ENCODE results near the gene BATF3. TPM values are rescaled to one million over a fixed set of nuclear protein-coding genes. Genes with fewer than 3 reads are reported as not detected.
"Not testable (repeated sequence)": the region's sequence is repeated elsewhere in the genome, so short reads cannot be mapped to it uniquely, and the experiment has no call there.

Gene BATF3
- total RNA-seq, 2 donors from 2014 or later = 3.4 TPM; not detected in 1

DNA sequence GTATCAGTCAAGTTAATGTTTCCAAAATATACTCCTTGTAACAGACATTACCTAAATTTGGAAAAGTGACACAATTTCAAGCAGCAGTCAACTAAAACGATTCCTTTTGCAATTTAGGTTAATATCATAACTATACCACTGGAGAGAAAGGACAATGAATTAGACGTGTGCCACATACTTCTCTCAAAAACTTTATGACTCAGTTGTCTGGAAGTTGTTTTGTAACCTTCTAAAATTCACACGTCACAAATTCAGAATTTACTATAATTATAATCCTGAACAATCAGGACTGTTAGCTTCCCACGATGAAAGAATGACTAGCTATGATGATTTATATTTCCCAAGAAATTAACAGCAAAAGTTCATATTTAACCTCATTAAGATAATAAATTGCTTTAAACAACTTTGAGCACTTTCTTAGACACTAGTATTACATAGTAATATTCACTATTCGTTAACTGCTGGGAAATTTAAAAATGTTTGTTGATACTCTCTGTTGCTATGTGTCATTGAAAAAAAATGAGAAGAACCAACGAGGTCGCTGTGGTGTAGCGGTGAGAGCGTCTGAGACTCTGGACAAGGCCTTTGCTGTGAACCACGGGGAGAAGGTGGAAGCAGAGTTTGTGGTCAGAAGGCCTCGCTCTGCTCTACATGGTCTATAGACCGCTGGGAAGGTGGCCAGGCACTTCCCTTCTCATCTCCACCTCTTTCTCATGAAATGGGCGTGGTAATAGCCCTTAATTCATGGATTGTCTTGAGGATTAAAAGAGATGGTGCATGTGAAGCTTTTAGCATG lies 27.9 kb upstream of the BATF3 start:
- Histone ChIP-seq H3K27me3 (no peaks in the 10 kb centered on the region), H3K4me3 (no peak overlapping the region), H3K9me3 (no peaks in the 10 kb centered on the region), H3K4me1 (no peaks in the 10 kb centered on the region), H3K36me3 (replicated peaks in 1 of 2; ENCODE audit: insufficient read depth in 1 of 2, low read depth in 2 of 2) (no peaks in the 10 kb centered on the region), H3K27ac (no peak overlapping the region)
- ATAC-seq = no peak
- TF ChIP-seq, protein P1, sequence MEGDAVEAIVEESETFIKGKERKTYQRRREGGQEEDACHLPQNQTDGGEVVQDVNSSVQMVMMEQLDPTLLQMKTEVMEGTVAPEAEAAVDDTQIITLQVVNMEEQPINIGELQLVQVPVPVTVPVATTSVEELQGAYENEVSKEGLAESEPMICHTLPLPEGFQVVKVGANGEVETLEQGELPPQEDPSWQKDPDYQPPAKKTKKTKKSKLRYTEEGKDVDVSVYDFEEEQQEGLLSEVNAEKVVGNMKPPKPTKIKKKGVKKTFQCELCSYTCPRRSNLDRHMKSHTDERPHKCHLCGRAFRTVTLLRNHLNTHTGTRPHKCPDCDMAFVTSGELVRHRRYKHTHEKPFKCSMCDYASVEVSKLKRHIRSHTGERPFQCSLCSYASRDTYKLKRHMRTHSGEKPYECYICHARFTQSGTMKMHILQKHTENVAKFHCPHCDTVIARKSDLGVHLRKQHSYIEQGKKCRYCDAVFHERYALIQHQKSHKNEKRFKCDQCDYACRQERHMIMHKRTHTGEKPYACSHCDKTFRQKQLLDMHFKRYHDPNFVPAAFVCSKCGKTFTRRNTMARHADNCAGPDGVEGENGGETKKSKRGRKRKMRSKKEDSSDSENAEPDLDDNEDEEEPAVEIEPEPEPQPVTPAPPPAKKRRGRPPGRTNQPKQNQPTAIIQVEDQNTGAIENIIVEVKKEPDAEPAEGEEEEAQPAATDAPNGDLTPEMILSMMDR (IDR thresholded peaks at IDR 0.05) = no peak
- TF ChIP-seq POLR2A (IDR thresholded peaks at IDR 0.05) = no peak
- DNase-seq = no peak
- 70 to 77% methylated on average over 13 of the region's 13 CpGs for WGBS, 2 donors
- intact Hi-C loops (cut with DNase I) = no loop called here

DNA sequence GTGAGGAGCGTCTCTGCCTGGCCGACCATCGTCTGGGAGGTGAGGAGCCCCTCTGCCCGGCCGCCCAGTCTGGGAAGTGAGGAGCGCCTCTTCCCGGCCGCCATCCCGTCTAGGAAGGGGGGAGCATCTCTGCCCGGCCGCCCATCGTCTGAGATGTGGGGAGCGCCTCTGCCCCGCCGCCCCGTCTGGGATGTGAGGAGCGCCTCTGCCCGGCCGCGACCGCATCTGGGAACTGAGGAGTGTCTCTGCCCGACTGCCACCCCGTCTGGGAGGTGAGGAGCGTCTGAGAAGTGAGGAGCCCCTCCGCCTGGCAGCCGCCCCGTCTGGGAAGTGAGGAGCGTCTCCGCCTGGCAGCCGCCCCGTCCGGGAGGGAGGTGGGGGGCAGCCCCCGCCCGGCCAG lies 25.0 kb upstream of the BATF3 start:
- 98% methylated on average over 16 of the region's 34 CpGs; no CpG with 5 or more reads in 1 of the 2 donors for WGBS, 2 donors

DNA sequence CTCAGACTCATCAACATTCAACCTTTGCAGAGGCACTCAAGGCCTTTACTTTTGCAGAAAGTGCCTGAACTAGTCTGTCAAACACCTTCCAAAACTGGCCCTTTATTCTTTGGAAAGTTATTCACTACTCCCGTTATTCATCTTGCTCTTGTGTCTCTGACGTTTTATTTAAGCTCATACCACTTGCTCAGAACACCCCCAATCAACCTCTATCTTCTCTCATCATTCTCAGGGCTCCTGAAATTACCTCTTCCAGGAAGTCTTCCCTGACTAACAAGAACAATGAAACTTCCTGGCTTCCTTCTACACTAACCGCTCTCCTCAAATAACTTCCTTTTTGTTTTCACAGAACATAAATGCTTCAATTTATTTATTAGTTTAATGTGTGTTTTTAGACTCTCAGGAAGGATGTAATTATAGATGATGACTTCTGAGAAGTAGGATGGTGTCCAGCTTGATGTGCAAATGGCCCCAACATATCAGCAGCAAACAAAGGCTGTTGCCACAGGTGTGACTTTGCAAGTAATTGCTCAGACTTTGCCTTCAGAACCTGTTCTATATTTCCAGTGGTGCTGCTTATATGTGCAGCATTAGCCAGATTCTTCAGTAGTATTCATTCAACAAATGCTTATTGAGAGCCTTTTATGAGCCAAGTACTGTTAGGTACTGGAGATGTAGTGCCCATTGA lies 22.8 kb upstream of the BATF3 start:
- 70 to 73% methylated on average over 3 of the region's 3 CpGs for WGBS, 2 donors
- Histone ChIP-seq H3K36me3 (replicated peaks in 1 of 2; ENCODE audit: insufficient read depth in 1 of 2, low read depth in 2 of 2) (no peaks in the 10 kb centered on the region), H3K27ac (no peak overlapping the region), H3K27me3 (no peaks in the 10 kb centered on the region), H3K9me3 (no peaks in the 10 kb centered on the region), H3K4me3 (no peak overlapping the region), H3K4me1 (no peaks in the 10 kb centered on the region)
- DNase-seq (no peak), ATAC-seq (no peak)
- TF ChIP-seq, protein P1 (IDR thresholded peaks at IDR 0.05) = no peak
- no peak for TF ChIP-seq POLR2A (IDR thresholded peaks at IDR 0.05)
- intact Hi-C loops (cut with DNase I) = no loop called here

More for the DNA sequence above, 25.0 kb upstream of the BATF3 start:
- H3K9me3 ChIP-seq; H3K27ac ChIP-seq; ATAC-seq; DNase-seq; H3K27me3 ChIP-seq; H3K36me3 ChIP-seq (replicated peaks in 1 of 2; ENCODE audit: insufficient read depth in 1 of 2, low read depth in 2 of 2); intact Hi-C loops (cut with DNase I); H3K4me3 ChIP-seq; H3K4me1 ChIP-seq: not testable (repeated sequence)

DNA sequence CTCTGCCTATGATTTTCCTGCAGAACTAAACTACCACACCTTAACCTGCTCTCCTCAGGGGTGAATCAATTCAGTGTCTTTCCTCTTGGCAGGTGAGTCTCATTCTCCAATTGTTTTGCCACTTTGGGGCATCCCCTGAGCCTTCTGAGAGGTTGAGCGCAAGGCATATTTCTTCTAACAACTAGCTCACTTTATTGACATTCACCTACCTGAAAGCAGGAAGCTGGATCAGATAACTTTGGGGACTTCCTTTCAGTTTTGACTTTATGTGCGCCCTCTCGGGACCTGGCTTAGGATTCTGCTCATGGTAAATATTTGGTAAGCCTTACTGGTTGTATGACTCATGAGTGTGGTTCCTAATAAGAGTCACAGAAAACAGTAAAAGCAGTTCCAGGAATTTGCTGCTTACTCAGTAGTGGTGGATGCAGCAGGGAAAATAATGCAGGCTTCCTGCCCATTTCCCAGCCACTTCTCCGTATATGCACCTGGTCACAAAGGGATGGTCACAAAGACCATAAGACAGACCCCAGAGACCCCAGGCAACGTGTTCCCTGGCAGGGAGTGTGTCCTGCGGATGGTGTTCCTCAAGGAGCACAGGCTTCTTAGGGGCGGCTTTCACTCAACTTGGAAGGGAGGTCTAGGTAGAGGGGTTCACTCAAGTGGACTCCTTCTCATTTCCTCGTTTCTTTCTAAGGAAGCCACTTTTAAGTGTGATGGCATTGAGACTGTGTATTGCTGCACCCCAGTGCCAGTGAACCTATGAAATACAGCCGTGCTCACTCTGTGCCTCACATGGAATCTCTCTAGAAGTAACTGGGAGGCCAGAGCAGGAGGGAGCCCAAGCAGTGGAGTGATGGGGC lies 22.0 kb upstream of the BATF3 start:
- intact Hi-C loops (cut with DNase I) = no loop called here
- ATAC-seq (no peak), DNase-seq (peak in 1 of 4 donors; percentile 18)
- H3K4me3 ChIP-seq = no peak overlapping the region
- TF ChIP-seq POLR2A (IDR thresholded peaks at IDR 0.05) = no peak
- TF ChIP-seq, protein P1 (IDR thresholded peaks at IDR 0.05) = no peak
- H3K27me3 ChIP-seq = no peaks in the 10 kb centered on the region
- H3K27ac ChIP-seq = peak overlapping the region in 1 of 4 donors; percentile 16
- H3K4me1 ChIP-seq = no peaks in the 10 kb centered on the region
- no peaks in the 10 kb centered on the region for H3K9me3 ChIP-seq
- H3K36me3 ChIP-seq (replicated peaks in 1 of 2; ENCODE audit: insufficient read depth in 1 of 2, low read depth in 2 of 2) = no peaks in the 10 kb centered on the region
- WGBS, 2 donors = 53 to 61% methylated on average over 7 to 9 of the region's 9 CpGs

DNA sequence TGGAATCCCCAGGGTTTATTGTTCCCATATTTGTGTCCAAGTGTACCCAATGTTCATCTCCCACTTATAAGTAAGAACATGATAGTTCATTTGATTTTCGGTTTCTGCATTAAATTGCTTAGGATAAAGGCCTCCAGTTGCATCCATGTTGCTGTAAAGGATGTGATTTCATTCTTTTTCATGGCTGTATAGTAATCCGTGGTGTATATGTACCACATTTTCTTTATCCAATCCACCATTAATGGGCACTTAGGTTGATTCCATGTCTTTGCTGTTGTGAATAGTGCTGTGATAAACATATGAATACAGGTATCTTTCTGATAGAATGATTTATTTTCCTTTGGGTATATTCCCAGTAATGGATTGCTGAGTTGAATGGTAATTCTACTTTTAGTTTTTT lies 20.0 kb upstream of the BATF3 start:
- no peak for TF ChIP-seq POLR2A (IDR thresholded peaks at IDR 0.05)
- TF ChIP-seq, protein P1 (IDR thresholded peaks at IDR 0.05) = no peak
- intact Hi-C loops (cut with DNase I) = no loop called here
- H3K27me3 ChIP-seq = no peaks in the 10 kb centered on the region
- no peak overlapping the region for H3K27ac ChIP-seq
- no peaks in the 10 kb centered on the region for H3K36me3 ChIP-seq (replicated peaks in 1 of 2; ENCODE audit: insufficient read depth in 1 of 2, low read depth in 2 of 2)
- WGBS, 2 donors = 72 to 76% methylated on average over 2 of the region's 2 CpGs
- H3K9me3 ChIP-seq = no peaks in the 10 kb centered on the region
- H3K4me1 ChIP-seq = no peaks in the 10 kb centered on the region
- ATAC-seq (no peak), DNase-seq (no peak)
- no peak overlapping the region for H3K4me3 ChIP-seq
